MM.1S (cell line): Measurements from ENCODE around the gene CACNA1D.
"Not testable (repeated sequence)": the region's sequence is repeated elsewhere in the genome, so short reads cannot be mapped to it uniquely, and the experiment has no call there.

Experiments used
- DNase-seq: peaks from one replicate; pipeline ENCODE4 v3.0.0-alpha.2; 2015
- H2AFZ ChIP-seq: fragments of 300-600 bp; sonication (generic); 2 replicates; pipeline ENCODE4 v1.6.0; 2016; ENCODE audit warnings: antibody characterized with exemption, low read length
- H3F3A ChIP-seq: fragments of 300-600 bp; sonication (generic); 2 replicates; pipeline ENCODE4 v1.6.1; 2016; ENCODE audit warnings: mild to moderate bottlenecking, antibody characterized with exemption, low read length, moderate library complexity, mixed read lengths; ENCODE audit not compliant: insufficient read depth
- H3K27ac ChIP-seq: fragments of 300-600 bp; sonication (generic); 2 replicates; pipeline ENCODE4 v1.5.1; 2016; ENCODE audit warnings: mild to moderate bottlenecking, low read length
- H3K27me3 ChIP-seq: fragments of 300-600 bp; sonication (generic); replicated peaks from 2 replicates; pipeline ENCODE4 v1.6.0; 2016; ENCODE audit warnings: low read length; ENCODE audit not compliant: insufficient read depth
- H3K36me3 ChIP-seq: fragments of 300-600 bp; sonication (generic); replicated peaks from 2 replicates; pipeline ENCODE4 v1.6.1; 2016; ENCODE audit warnings: mild to moderate bottlenecking, low read length, mixed read lengths; ENCODE audit not compliant: insufficient read depth
- H3K4me1 ChIP-seq: fragments of 300-600 bp; sonication (generic); 2 replicates; pipeline ENCODE4 v1.6.1; 2016; ENCODE audit warnings: low read length, mixed read lengths
- H3K4me2 ChIP-seq: fragments of 300-600 bp; sonication (generic); 2 replicates; pipeline ENCODE4 v1.6.0; 2016; ENCODE audit warnings: low read depth, low read length
- H3K4me3 ChIP-seq: fragments of 300-600 bp; sonication (generic); 2 replicates; pipeline ENCODE4 v1.5.1; 2016; ENCODE audit warnings: low read length, mixed read lengths
- H3K79me2 ChIP-seq: fragments of 300-600 bp; sonication (generic); 2 replicates; pipeline ENCODE4 v1.6.1; 2016; ENCODE audit warnings: mixed run types, low read length, mixed read lengths
- H3K9ac ChIP-seq: fragments of 300-600 bp; sonication (generic); 2 replicates; pipeline ENCODE4 v1.6.1; 2016; ENCODE audit warnings: low read length, mixed read lengths
- H3K9me2 ChIP-seq: fragments of 300-600 bp; sonication (generic); replicated peaks from 2 replicates; pipeline ENCODE4 v1.6.1; 2016; ENCODE audit warnings: mild to moderate bottlenecking, low read length, mixed read lengths; ENCODE audit not compliant: insufficient read depth
- H3K9me3 ChIP-seq: fragments of 300-600 bp; sonication (generic); replicated peaks from 2 replicates; pipeline ENCODE4 v1.6.1; 2016; ENCODE audit warnings: mild to moderate bottlenecking, low read length, mixed read lengths; ENCODE audit not compliant: insufficient read depth
- H4K20me1 ChIP-seq: fragments of 300-600 bp; sonication (generic); 2 replicates; pipeline ENCODE4 v1.6.1; 2016; ENCODE audit warnings: mild to moderate bottlenecking, low read length, moderate library complexity, mixed read lengths; ENCODE audit not compliant: insufficient read depth
- CTCF ChIP-seq: fragments of 300-600 bp; sonication (generic); IDR thresholded peaks from 2 replicates; pipeline ENCODE4 v1.5.1; 2016; ENCODE audit warnings: antibody characterized with exemption, low read length, mixed read lengths
- EZH2 ChIP-seq: fragments of 300-600 bp; sonication (generic); optimal IDR thresholded peaks from 2 replicates; pipeline ENCODE3; 2017; ENCODE audit warnings: low read depth, mild to moderate bottlenecking, antibody characterized with exemption, low read length, mixed read lengths
- EZH2phosphoT487 ChIP-seq: fragments of 300-600 bp; sonication (generic); IDR thresholded peaks from 2 replicates; pipeline ENCODE4 v1.6.1; 2018; ENCODE audit warnings: antibody characterized with exemption, low read length

CACNA1D gene

GRCh38 chr3:53464424-53464823, 30.0 kb upstream of the CACNA1D start:
- Histone ChIP-seq H3K4me1 (no peaks in the 10 kb centered on the region), H3K9ac (no peak overlapping the region), H3K4me3 (no peak overlapping the region), H3K9me3 (no peaks in the 10 kb centered on the region), H3K4me2 (no peak overlapping the region), H2AFZ (no peak overlapping the region), H3K79me2 (no peaks in the 10 kb centered on the region), H3K27me3 (no peaks in the 10 kb centered on the region), H4K20me1 (no peaks in the 10 kb centered on the region), H3K36me3 (no peaks in the 10 kb centered on the region), H3K9me2 (no peaks in the 10 kb centered on the region), H3K27ac (no peak overlapping the region), H3F3A (no peaks in the 10 kb centered on the region)
- TF ChIP-seq CTCF = no peak
- no peak for DNase-seq

- not testable (repeated sequence) for H4K20me1 ChIP-seq, H3K4me3 ChIP-seq, H3K27me3 ChIP-seq, H3K36me3 ChIP-seq, H3K4me2 ChIP-seq, DNase-seq, H3K9me2 ChIP-seq, H3K9ac ChIP-seq, H3K79me2 ChIP-seq, H3K4me1 ChIP-seq, H2AFZ ChIP-seq, H3K27ac ChIP-seq, H3K9me3 ChIP-seq, H3F3A ChIP-seq
Measured at GRCh38 chr3:53469758-53470157, 24.7 kb upstream of the CACNA1D start.

GRCh38 chr3:53473422-53473821, 21.0 kb upstream of the CACNA1D start:
- no peaks in the 10 kb centered on the region for H3K36me3 ChIP-seq
- H3K27ac ChIP-seq = no peak overlapping the region
- no peaks in the 10 kb centered on the region for H3K9me2 ChIP-seq
- no peak for TF ChIP-seq CTCF
- TF ChIP-seq EZH2phosphoT487 = no peak
- no peak for TF ChIP-seq EZH2
- no peaks in the 10 kb centered on the region for H3K9me3 ChIP-seq
- no peaks in the 10 kb centered on the region for H3K4me1 ChIP-seq
- no peak overlapping the region for H3K4me3 ChIP-seq
- no peak for DNase-seq
- H4K20me1 ChIP-seq = no peaks in the 10 kb centered on the region
- H3K27me3 ChIP-seq = no peaks in the 10 kb centered on the region
- H3K79me2 ChIP-seq = no peaks in the 10 kb centered on the region
- H3K9ac ChIP-seq = no peak overlapping the region
- no peak overlapping the region for H2AFZ ChIP-seq
- H3K4me2 ChIP-seq = no peak overlapping the region
- H3F3A ChIP-seq = no peaks in the 10 kb centered on the region

- not testable (repeated sequence) for H3K9ac ChIP-seq, H2AFZ ChIP-seq, H3K4me3 ChIP-seq, H3K4me1 ChIP-seq, H4K20me1 ChIP-seq, H3K4me2 ChIP-seq, DNase-seq, H3K79me2 ChIP-seq, H3K36me3 ChIP-seq, H3K9me3 ChIP-seq, H3K27ac ChIP-seq, H3K9me2 ChIP-seq, H3F3A ChIP-seq, H3K27me3 ChIP-seq
Measured at GRCh38 chr3:53476372-53476771, 18.0 kb upstream of the CACNA1D start.

- H3K4me1 ChIP-seq, H3K4me3 ChIP-seq, DNase-seq, H3F3A ChIP-seq, H3K9me2 ChIP-seq, H4K20me1 ChIP-seq, H2AFZ ChIP-seq, H3K9me3 ChIP-seq, H3K4me2 ChIP-seq, H3K27ac ChIP-seq, H3K27me3 ChIP-seq, H3K9ac ChIP-seq, H3K36me3 ChIP-seq, H3K79me2 ChIP-seq: not testable (repeated sequence)
Measured at GRCh38 chr3:53477689-53478088, 16.7 kb upstream of the CACNA1D start.
